Dermis microvascular lymphatic vessel endothelial cell (primary cell): ENCODE results near the gene CDKAL1. TPM values are rescaled to one million over a fixed set of nuclear protein-coding genes. Genes with fewer than 3 reads are reported as not detected.

Source experiments
- DNase-seq, 2 donors: peaks; one replicate each; pipeline versions ENCODE4 v3.0.0 to v3.0.0-alpha.2; 2010; ENCODE audit warnings: low read depth in 2 of 2
- total RNA-seq: library from RNA; depleted of rRNA; stranded (reverse); fragments of >200 nt; gene quantifications from 2 replicates; pipeline ENCODE4 v1.2.1, GENCODE V29; 2014

Gene CDKAL1
- total RNA-seq, 1 donor from 2014 or later: 17.8 TPM

- no peak for DNase-seq
These were observed 563.9 kb downstream of the CDKAL1 start for GRCh38 chr6:21098134-21098533.

- no peak for DNase-seq
These were observed 564.5 kb downstream of the CDKAL1 start for GRCh38 chr6:21098744-21099143.

- peak in 1 of 2 donors; percentile 23 for DNase-seq
These were observed 565.4 kb downstream of the CDKAL1 start for GRCh38 chr6:21099338-21100314.

- no peak for DNase-seq
These were observed 566.7 kb downstream of the CDKAL1 start for GRCh38 chr6:21100991-21101390.

GRCh38 chr6:21101694-21102093, 567.4 kb downstream of the CDKAL1 start:
- DNase-seq: no peak

GRCh38 chr6:21102201-21102600, 567.9 kb downstream of the CDKAL1 start:
- no peak for DNase-seq

GRCh38 chr6:21102624-21103023, 568.4 kb downstream of the CDKAL1 start:
- no peak for DNase-seq

- DNase-seq: no peak
These were observed 569.5 kb downstream of the CDKAL1 start for GRCh38 chr6:21103626-21104224.

- no peak for DNase-seq
These were observed 570.0 kb downstream of the CDKAL1 start for GRCh38 chr6:21104288-21104687.

- DNase-seq: no peak
These were observed 573.5 kb downstream of the CDKAL1 start for GRCh38 chr6:21107796-21108195.

GRCh38 chr6:21109391-21110178, 575.3 kb downstream of the CDKAL1 start:
- peak; percentile 33 to 86 for DNase-seq

GRCh38 chr6:21110684-21111083, 576.4 kb downstream of the CDKAL1 start:
- no peak for DNase-seq

GRCh38 chr6:21111093-21111725, 577.0 kb downstream of the CDKAL1 start:
- peak in 1 of 2 donors; percentile 71 for DNase-seq

- DNase-seq: peak in 1 of 2 donors; percentile 12
These were observed 580.9 kb downstream of the CDKAL1 start for GRCh38 chr6:21115111-21115510.

- no peak for DNase-seq
These were observed 582.5 kb downstream of the CDKAL1 start for GRCh38 chr6:21116736-21117135.

GRCh38 chr6:21118216-21118780, 584.0 kb downstream of the CDKAL1 start:
- no peak for DNase-seq

- DNase-seq: no peak
These were observed 587.4 kb downstream of the CDKAL1 start for GRCh38 chr6:21121636-21122136.

GRCh38 chr6:21123507-21124436, 589.5 kb downstream of the CDKAL1 start:
- no peak for DNase-seq

- DNase-seq: no peak
These were observed 594.3 kb downstream of the CDKAL1 start for GRCh38 chr6:21128601-21129000.

- DNase-seq: no peak
These were observed 597.1 kb downstream of the CDKAL1 start for GRCh38 chr6:21131406-21131805.
